Measurements from ENCODE around the gene HOXC12. TPM values are rescaled to one million over a fixed set of nuclear protein-coding genes. Genes with fewer than 3 reads are reported as not detected.
A peak's percentile ranks its signal among the peaks of the same experiment; 100 is the strongest.

HOXC12 gene
- total RNA-seq, 2 donors from 2014 or later, result not detected

GRCh38 chr12:53975064-53975471, 20.4 kb downstream of the HOXC12 start:
- Histone ChIP-seq H3K9me3 (no peaks in the 10 kb centered on the region), H3K27ac (no peak overlapping the region), H3K27me3 (peaks cover 64 to 81% of the 10 kb centered on the region in 2 donors), H3K4me1 (peaks cover 0 to 29% of the 10 kb centered on the region in 2 donors), H3K4me3 (peak overlapping the region in 1 of 2 donors; percentile 32), H3K36me3 (no peaks in the 10 kb centered on the region)
- no peak for DNase-seq (ENCODE audit: low spot score)
- no peak for TF ChIP-seq CTCF (IDR thresholded peaks at IDR 0.05)

- Histone ChIP-seq H3K4me1 (peaks cover 0 to 29% of the 10 kb centered on the region in 2 donors), H3K4me3 (no peak overlapping the region), H3K27ac (no peak overlapping the region)
Measured at GRCh38 chr12:53975479-53976152, 20.9 kb downstream of the HOXC12 start.

GRCh38 chr12:53976172-53976822, 21.6 kb downstream of the HOXC12 start:
- no peak overlapping the region for H3K27ac ChIP-seq
- H3K4me3 ChIP-seq, result no peak overlapping the region
- no peaks in the 10 kb centered on the region for H3K36me3 ChIP-seq
- peaks cover 60 to 72% of the 10 kb centered on the region in 2 donors for H3K27me3 ChIP-seq
- DNase-seq (ENCODE audit: low spot score), result no peak
- no peak for TF ChIP-seq CTCF (IDR thresholded peaks at IDR 0.05)
- peaks cover 0 to 29% of the 10 kb centered on the region in 2 donors for H3K4me1 ChIP-seq
- no peaks in the 10 kb centered on the region for H3K9me3 ChIP-seq

More at GRCh38 chr12:53975479-53976152, 20.9 kb downstream of the HOXC12 start:
- no peak for DNase-seq (ENCODE audit: low spot score)
- Histone ChIP-seq H3K36me3 (no peaks in the 10 kb centered on the region), H3K27me3 (peaks cover 59 to 76% of the 10 kb centered on the region in 2 donors), H3K9me3 (no peaks in the 10 kb centered on the region)
- TF ChIP-seq CTCF (IDR thresholded peaks at IDR 0.05), result no peak

- no peak for TF ChIP-seq CTCF (IDR thresholded peaks at IDR 0.05)
- Histone ChIP-seq H3K4me3 (no peak overlapping the region), H3K27ac (no peak overlapping the region), H3K9me3 (no peaks in the 10 kb centered on the region), H3K27me3 (peaks cover 67 to 73% of the 10 kb centered on the region in 2 donors), H3K4me1 (peaks cover 0 to 29% of the 10 kb centered on the region in 2 donors), H3K36me3 (no peaks in the 10 kb centered on the region)
- no peak for DNase-seq (ENCODE audit: low spot score)
Measured at GRCh38 chr12:53976823-53977595, 22.3 kb downstream of the HOXC12 start.

- H3K27me3 ChIP-seq, result peaks cover 66 to 72% of the 10 kb centered on the region in 2 donors
- H3K27ac ChIP-seq, result no peak overlapping the region
- H3K4me3 ChIP-seq, result no peak overlapping the region
- TF ChIP-seq CTCF (IDR thresholded peaks at IDR 0.05), result no peak
- H3K4me1 ChIP-seq, result peaks cover 0 to 29% of the 10 kb centered on the region in 2 donors
- DNase-seq (ENCODE audit: low spot score), result no peak
- no peaks in the 10 kb centered on the region for H3K9me3 ChIP-seq
- no peaks in the 10 kb centered on the region for H3K36me3 ChIP-seq
Measured at GRCh38 chr12:53977596-53978445, 23.1 kb downstream of the HOXC12 start.
